Heart left ventricle (tissue), 13 donors: ENCODE data around the gene STAG3.
"Not testable (repeated sequence)": the region's sequence is repeated elsewhere in the genome, so short reads cannot be mapped to it uniquely, and the experiment has no call there.

ENCODE experiments used
- CTCF ChIP-seq, 12 donors: fragments of 200-600 bp; sonication (generic) in 4 of 12; IDR thresholded peaks; one replicate each; pipeline versions ENCODE4 v1.5.0 to v1.8.0; 2018 to 2022; ENCODE audit warnings: antibody characterized with exemption in 12 of 12, mild to moderate bottlenecking in 5 of 12
- POLR2A ChIP-seq, 2 donors: fragments of 450-650 bp; IDR thresholded peaks; one replicate each; pipeline ENCODE4 v1.6.1; 2017; ENCODE audit warnings: antibody characterized with exemption in 2 of 2, mild to moderate bottlenecking in 2 of 2, moderate library complexity in 2 of 2
- donor health status: ischemic (EF 13 %, LVEDD 7.1; RV severe dilation, severe dysfunction).
- donor health status: DM: no; HTN: yes; CAD: no.
- donor health status: DM: no; HTN: no; CAD: no.
- donor health status: ischemic (EF 25% LVEDD 6.9; RV normal size, moderate dysfunction).
- donor health status: ischemic (EF 25% LVEDD 5.7; RV mildly dilated, moderate dysfunction).
- donor health status: ischemic (EF 35%, LVEDD 5.7; RV mildly dilated, moderate dysfunction).
- donor health status: nonischemic (EF 11% LVEDD 7.7; RV severe dilation, severe dysfunction).
- donor health status: DM: yes; HTN: yes; CAD: no.
- donor health status: PGD.
- donor health status: ischemic (EF 29% LVEDD 5.4; RV normal size, mild dysfunction).
- donor health status: nonischemic (EF 23%, LVEDD 6.1; RV moderate dilation, normal function).

- TF ChIP-seq CTCF, POLR2A (IDR thresholded peaks at IDR 0.05): not testable (repeated sequence)
Measured at GRCh38 chr7:100246121-100246864, 68.6 kb downstream of the STAG3 start.
